ENCODE measurements around the gene SKAP2. TPM values are rescaled to one million over a fixed set of nuclear protein-coding genes. Genes with fewer than 3 reads are reported as not detected.

The SKAP2 gene
- total and polyA plus RNA-seq, 2 of the 13 experiments (the other 11 are each of a cell fraction or from before 2014, with no cell fraction given) = 3.6 to 12.9 TPM

- TF ChIP-seq BORCS8-MEF2B (CRISPR knock-in tag; IDR thresholded peaks at IDR 0.05) (no peak; the same call in 1 of the 2 replicates), ZNF12 (CRISPR knock-in tag; IDR thresholded peaks at IDR 0.05) (no peak), ZNF451 (CRISPR knock-in tag; IDR thresholded peaks at IDR 0.05) (no peak), SP2 (CRISPR knock-in tag; IDR thresholded peaks at IDR 0.05) (no peak; the same call in 1 of the 2 replicates), ZNF510 (CRISPR knock-in tag; IDR thresholded peaks at IDR 0.05; ENCODE audit: low read depth) (peak; percentile 74; the same call in 1 of the 2 replicates), HMGXB4 (CRISPR knock-in tag; IDR thresholded peaks at IDR 0.05; ENCODE audit: borderline replicate concordance in 1 of 2, low read depth in 1 of 2) (peak; percentile 32 to 53; a peak in 3 of 4 replicates), MIER2 (CRISPR knock-in tag; IDR thresholded peaks at IDR 0.05) (no peak), ZBTB46 (CRISPR knock-in tag; IDR thresholded peaks at IDR 0.05; ENCODE audit: borderline replicate concordance) (no peak), NKX3-1 (CRISPR knock-in tag; IDR thresholded peaks at IDR 0.05) (peak; percentile 30), ZNF317 (CRISPR knock-in tag; IDR thresholded peaks at IDR 0.05) (peak; percentile 69; the same call in 1 of the 2 replicates), DPF2 (CRISPR knock-in tag; IDR thresholded peaks at IDR 0.05; ENCODE audit: borderline replicate concordance, low read depth) (no peak), ZNF777 (CRISPR knock-in tag; IDR thresholded peaks at IDR 0.05) (0 out of 2 replicates have a peak, but pooled peaks have one; percentile 62), MZF1 (CRISPR knock-in tag; IDR thresholded peaks at IDR 0.05; ENCODE audit: borderline replicate concordance) (no peak), ZNF75D (CRISPR knock-in tag; IDR thresholded peaks at IDR 0.05; ENCODE audit: borderline replicate concordance) (no peak), POLR2G (IDR thresholded peaks at IDR 0.05; ENCODE audit: low read depth, low read length) (peak; percentile 95), YEATS4 (CRISPR knock-in tag; IDR thresholded peaks at IDR 0.05; ENCODE audit: borderline replicate concordance) (peak; percentile 47), JUNB (CRISPR knock-in tag; IDR thresholded peaks at IDR 0.05; ENCODE audit: borderline replicate concordance) (no peak), IRF2 (CRISPR knock-in tag; IDR thresholded peaks at IDR 0.05) (no peak; the same call in none of the 2 replicates), ZBTB43 (CRISPR knock-in tag; conservative IDR thresholded peaks at IDR 0.05) (no peak; the same call in 1 of the 2 replicates), HOXA9 (CRISPR knock-in tag; IDR thresholded peaks at IDR 0.05; ENCODE audit: borderline replicate concordance) (no peak; the same call in 1 of the 2 replicates), ZBTB33 (CRISPR knock-in tag; IDR thresholded peaks at IDR 0.05) (no peak), MTA1 (CRISPR knock-in tag; IDR thresholded peaks at IDR 0.05; ENCODE audit: borderline replicate concordance) (no peak; the same call in 1 of the 2 replicates), HMGA1 (CRISPR knock-in tag; conservative IDR thresholded peaks at IDR 0.05) (no peak)
These were observed at the start of gene SKAP2 (continued) for GRCh38 chr7:26864309-26865093.
